HepG2 (cell line): ENCODE data around the gene CTXN3. TPM values are rescaled to one million over a fixed set of nuclear protein-coding genes. Genes with fewer than 3 reads are reported as not detected.

Source experiments
- ATAC-seq: fragments of 200-7000 bp; cut with Tn5 transposase; 3 replicates; pipeline ENCODE4 v1.9.1; 2020; ENCODE audit warnings: mild to moderate bottlenecking, moderate library complexity
- BruUV-seq: library from RNA; stranded (reverse); fragments of 400-500 nt; replicated peaks from 2 replicates; lab custom pipeline; 2021; lab: Mats Ljungman, UMichigan
- CTCF ChIA-PET: fragments of 300-600 bp; formaldehyde crosslinking; extraction: SDS; loops from one replicate; lab custom pipeline; 2021; ENCODE audit warnings: low total read pairs, inconsistent platforms, low intra/inter-chr PET ratio; lab: Yijun Ruan, JAX
- POLR2A ChIA-PET: fragments of 350-600 bp; sonication (Branson Sonifier 250); formaldehyde crosslinking; loops from one replicate; lab custom pipeline; 2020; ENCODE audit warnings: antibody characterized with exemption, inconsistent platforms; lab: Yijun Ruan, JAX
- DNase-seq: peaks from one replicate; pipeline ENCODE4 v3.0.0-alpha.2; 2015; ENCODE audit warnings: low spot score
- FAIRE-seq: peaks from 3 replicates; lab custom pipeline; 2011; peaks lifted over from hg19 to GRCh38; lab: Jason Lieb, UNC
- H2AFZ ChIP-seq: one replicate; pipeline ENCODE4 v1.6.1; 2011; ENCODE audit warnings: low read length, inconsistent platforms
- H3K27ac ChIP-seq: fragments of 300-600 bp; 3 replicates; pipeline ENCODE4 v1.8.0; 2011; ENCODE audit warnings: mixed run types, mild to moderate bottlenecking, mixed read lengths, low read length, inconsistent platforms; ENCODE audit not compliant: insufficient read depth; ENCODE audit errors: extremely low read length
- H3K27me3 ChIP-seq, 2 experiments: fragments of 200-600 bp in 1 of 2; 2 replicates in 1 of 2; 3 replicates in 1 of 2; pipeline versions ENCODE4 v1.6.0 to v1.8.0; 2011; ENCODE audit warnings: low read length in 2 of 2, mild to moderate bottlenecking in 2 of 2, moderate library complexity in 2 of 2, inconsistent platforms in 1 of 2; ENCODE audit not compliant: insufficient read depth in 2 of 2, control insufficient read depth in 1 of 2
- H3K36me3 ChIP-seq, 2 experiments: fragments of 200-600 bp in 1 of 2; replicated peaks in 1 of 2; 2 replicates in 1 of 2; 3 replicates in 1 of 2; pipeline versions ENCODE4 v1.5.1 to v1.8.0; 2011; ENCODE audit warnings: low read length in 2 of 2, inconsistent platforms in 1 of 2; ENCODE audit not compliant: insufficient read depth in 2 of 2, control insufficient read depth in 1 of 2
- H3K4me1 ChIP-seq: 2 replicates; pipeline ENCODE4 v1.5.1; 2012; ENCODE audit warnings: low read length, inconsistent platforms; ENCODE audit not compliant: insufficient read depth
- H3K4me2 ChIP-seq: 2 replicates; pipeline ENCODE4 v1.6.0; 2011; ENCODE audit warnings: low read depth, low read length, inconsistent platforms
- H3K4me3 ChIP-seq, 3 experiments: fragments of 200-600 bp in 1 of 3; sonication (generic), shearing (Covaris generic) in 1 of 3; replicated peaks in 1 of 3; 2 replicates each; pipeline ENCODE4 v1.5.1; 2011 to 2016; ENCODE audit warnings: low read length in 3 of 3, inconsistent platforms in 2 of 3, low read depth in 2 of 3, mild to moderate bottlenecking in 2 of 3, control low read depth in 1 of 3, mixed read lengths in 1 of 3; ENCODE audit not compliant: insufficient read depth in 1 of 3
- H3K79me2 ChIP-seq: one replicate; pipeline ENCODE4 v1.6.1; 2011; ENCODE audit warnings: low read length, inconsistent platforms; ENCODE audit not compliant: insufficient read depth
- H3K9ac ChIP-seq: 2 replicates; pipeline ENCODE4 v1.6.0; 2011; ENCODE audit warnings: mild to moderate bottlenecking, low read depth, low read length, inconsistent platforms; ENCODE audit not compliant: insufficient read depth
- H3K9me3 ChIP-seq: 2 replicates; pipeline ENCODE4 v1.5.1; 2012; ENCODE audit warnings: mild to moderate bottlenecking, low read length
- H4K20me1 ChIP-seq: 2 replicates; pipeline ENCODE4 v1.6.0; 2011; ENCODE audit warnings: inconsistent platforms, mild to moderate bottlenecking, low read length, moderate library complexity; ENCODE audit not compliant: insufficient read depth
- KDM5A ChIP-seq: fragments of 200-600 bp; sonication (generic); IDR thresholded peaks from 2 replicates; pipeline ENCODE4 v1.7.0; 2018; ENCODE audit warnings: antibody characterized with exemption, mild to moderate bottlenecking, low read length, borderline replicate concordance
- NR2F6 ChIP-seq, 2 experiments: IDR thresholded peaks; 2 replicates each; pipeline ENCODE4 v1.6.1; 2016; ENCODE audit warnings: antibody characterized with exemption in 1 of 2, mild to moderate bottlenecking in 1 of 2
- PTBP1 ChIP-seq: fragments of 200-400 bp; formaldehyde crosslinking; IDR thresholded peaks from 2 replicates; pipeline ENCODE4 v1.6.1; 2018; ENCODE audit warnings: low read length, low read depth; ENCODE audit not compliant: poor library complexity, severe bottlenecking
- RBM22 ChIP-seq: fragments of 200-400 bp; formaldehyde crosslinking; optimal IDR thresholded peaks from 2 replicates; pipeline ENCODE3; 2017; ENCODE audit warnings: mild to moderate bottlenecking, low read length, moderate library complexity
- ZBTB7A ChIP-seq: sonication (generic); formaldehyde crosslinking; IDR thresholded peaks from 2 replicates; pipeline ENCODE4 v1.8.0; 2022; ENCODE audit warnings: mild to moderate bottlenecking, missing genetic modification reagents
- ZMAT3 ChIP-seq: sonication (generic); formaldehyde crosslinking; conservative IDR thresholded peaks from 2 replicates; pipeline ENCODE4 v1.7.0; 2021; ENCODE audit warnings: missing genetic modification reagents
- ZNF737 ChIP-seq: sonication (generic); formaldehyde crosslinking; IDR thresholded peaks from 2 replicates; pipeline ENCODE4 v1.5.0; 2020; ENCODE audit warnings: missing genetic modification reagents, mild to moderate bottlenecking, borderline replicate concordance
- ZNF746 ChIP-seq: sonication (generic); formaldehyde crosslinking; IDR thresholded peaks from 2 replicates; pipeline ENCODE4 v1.8.0; 2022; ENCODE audit warnings: mild to moderate bottlenecking, missing genetic modification reagents
- WGBS: methylation state at CpG from one replicate; pipeline ENCODE4 v1.1.6; 2017; ENCODE audit warnings: low lambda C conversion rate; 5-methylcytosine and 5-hydroxymethylcytosine counted together
- in situ Hi-C: cut with HindIII; loops from 2 replicates; pipeline ENCODE4 v1.10.0; 2017; ENCODE audit warnings: low pct_unique_long_range_greater_than_20kb; ENCODE audit not compliant: extremely low pct_ligation_motif_present
- intact Hi-C: fragments of 100-400 bp; cut with micrococcal nuclease; formaldehyde crosslinking; loops from one replicate; pipeline ENCODE4 v1.10.0; 2022; ENCODE audit not compliant: unreplicated experiment
- polyA plus RNA-seq, 8 experiments: library from polyadenylated mRNA; depleted of rRNA in 3 of 8; stranded (reverse) in 7 of 8; unstranded in 1 of 8; fragments of >200 nt; fragmentation: Illumina TruSeq in 4 of 8; extraction: Trizol in 4 of 8; gene quantifications; 2 replicates each; pipeline versions ENCODE4 v1.2.1 to v1.2.3, GENCODE V29; 2011 to 2016; ENCODE audit warnings: low read depth in 4 of 8, missing spikeins in 1 of 8, mixed read lengths in 1 of 8; ENCODE audit not compliant: insufficient read depth in 1 of 8
- total RNA-seq, 5 experiments: library from RNA; depleted of rRNA; stranded (reverse); fragments of >200 nt; fragmentation: Illumina TruSeq; extraction: Trizol; gene quantifications; 2 replicates each; pipeline ENCODE4 v1.2.3, GENCODE V29; 2016; ENCODE audit warnings: low read depth in 1 of 5
- TF ChIP-seq, protein P1 (sequence below): sonication (generic); formaldehyde crosslinking; IDR thresholded peaks from 2 replicates; pipeline ENCODE4 v1.5.1; 2020; ENCODE audit warnings: missing genetic modification reagents, mild to moderate bottlenecking, borderline replicate concordance

Gene CTXN3
- total and polyA plus RNA-seq, 2 of the 13 experiments (the other 11 are each of a cell fraction or from before 2014, with no cell fraction given): not detected

GRCh38 chr5:127702434-127702833 lies 53.6 kb downstream of the CTXN3 start:
- Histone ChIP-seq H3K9ac (no peak overlapping the region), H4K20me1 (no peaks in the 10 kb centered on the region), H3K36me3 (no peaks in the 10 kb centered on the region), H3K9me3 (no peaks in the 10 kb centered on the region), H3K4me2 (no peak overlapping the region), H3K4me3 (no peak overlapping the region), H3K79me2 (no peaks in the 10 kb centered on the region), H3K4me1 (peaks cover 6% of the 10 kb centered on the region; the same call in 1 of the 2 replicates), H2AFZ (no peak overlapping the region), H3K27ac (no peak overlapping the region), H3K27me3 (no peaks in the 10 kb centered on the region)
- no TSS peak for BruUV-seq
- FAIRE-seq (no peak), DNase-seq (no peak), ATAC-seq (no peak)
- ChIA-PET POLR2A (no interaction called here), CTCF (no interaction called here)
- in situ Hi-C loops: no loop called here
- TF ChIP-seq, protein P1, sequence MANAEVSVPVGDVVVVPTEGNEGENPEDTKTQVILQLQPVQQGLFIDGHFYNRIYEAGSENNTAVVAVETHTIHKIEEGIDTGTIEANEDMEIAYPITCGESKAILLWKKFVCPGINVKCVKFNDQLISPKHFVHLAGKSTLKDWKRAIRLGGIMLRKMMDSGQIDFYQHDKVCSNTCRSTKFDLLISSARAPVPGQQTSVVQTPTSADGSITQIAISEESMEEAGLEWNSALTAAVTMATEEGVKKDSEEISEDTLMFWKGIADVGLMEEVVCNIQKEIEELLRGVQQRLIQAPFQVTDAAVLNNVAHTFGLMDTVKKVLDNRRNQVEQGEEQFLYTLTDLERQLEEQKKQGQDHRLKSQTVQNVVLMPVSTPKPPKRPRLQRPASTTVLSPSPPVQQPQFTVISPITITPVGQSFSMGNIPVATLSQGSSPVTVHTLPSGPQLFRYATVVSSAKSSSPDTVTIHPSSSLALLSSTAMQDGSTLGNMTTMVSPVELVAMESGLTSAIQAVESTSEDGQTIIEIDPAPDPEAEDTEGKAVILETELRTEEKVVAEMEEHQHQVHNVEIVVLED (CRISPR knock-in tag): no peak
- TF ChIP-seq PTBP1: no peak
- TF ChIP-seq ZNF746 (CRISPR knock-in tag): no peak
- TF ChIP-seq ZBTB7A (CRISPR knock-in tag): no peak
- no peak for TF ChIP-seq RBM22
- TF ChIP-seq NR2F6 (IDR thresholded peaks at IDR 0.05): no peak
- no peak for TF ChIP-seq NR2F6 (CRISPR knock-in tag; IDR thresholded peaks at IDR 0.05)
- no peak for TF ChIP-seq KDM5A
- no peak for TF ChIP-seq ZNF737 (CRISPR knock-in tag)
- no peak for TF ChIP-seq ZMAT3 (CRISPR knock-in tag)
- WGBS: 40% methylated on average over 2 of the region's 2 CpGs
- intact Hi-C loops: no loop called here
